IMR-90 (cell line): ENCODE results near the gene SLC9A1. TPM values are rescaled to one million over a fixed set of nuclear protein-coding genes. Genes with fewer than 3 reads are reported as not detected.

Source experiments
- ATAC-seq: fragments of 200-7000 bp; cut with Tn5 transposase; 2 replicates; pipeline ENCODE4 v1.9.1; 2020; ENCODE audit warnings: low read depth, mild to moderate bottlenecking, moderate library complexity
- BruUV-seq: library from RNA; stranded (reverse); fragments of 400-500 nt; replicated peaks from 2 replicates; lab custom pipeline; 2021; lab: Mats Ljungman, UMichigan
- CTCF ChIA-PET: fragments of 300-600 bp; formaldehyde crosslinking; extraction: SDS; loops from one replicate; lab custom pipeline; 2021; ENCODE audit warnings: antibody characterized with exemption; lab: Yijun Ruan, JAX
- POLR2A ChIA-PET: fragments of 300-600 bp; sonication (Branson Sonifier 250); formaldehyde crosslinking; loops from one replicate; lab custom pipeline; 2022; ENCODE audit warnings: antibody characterized with exemption; ENCODE audit not compliant: unreplicated experiment; lab: Charles Lee
- DNase-seq: peaks from one replicate; pipeline ENCODE4 v3.0.0; 2013
- H2AFZ ChIP-seq: replicated peaks from 2 replicates; pipeline ENCODE3; 2013; ENCODE audit warnings: low read length, mild to moderate bottlenecking; ENCODE audit not compliant: poor library complexity
- H2AK5ac ChIP-seq: 2 replicates; pipeline ENCODE4 v1.6.1; 2013; ENCODE audit warnings: low read depth, low read length, inconsistent platforms
- H2AK9ac ChIP-seq: replicated peaks from 2 replicates; pipeline ENCODE3; 2013; ENCODE audit warnings: mild to moderate bottlenecking, low read depth, low read length, moderate library complexity; ENCODE audit not compliant: poor library complexity
- H2BK120ac ChIP-seq: 2 replicates; pipeline ENCODE4 v1.6.1; 2013; ENCODE audit warnings: low read depth, low read length, inconsistent platforms
- H2BK15ac ChIP-seq: 3 replicates; pipeline ENCODE4 v1.6.1; 2013; ENCODE audit warnings: low read depth, low read length, inconsistent platforms
- H2BK20ac ChIP-seq: 2 replicates; pipeline ENCODE4 v1.6.1; 2013; ENCODE audit warnings: low read depth, mild to moderate bottlenecking, inconsistent platforms, low read length, moderate library complexity
- H2BK5ac ChIP-seq: 2 replicates; pipeline ENCODE4 v1.6.1; 2013; ENCODE audit warnings: mild to moderate bottlenecking, low read depth, low read length, inconsistent platforms; ENCODE audit not compliant: poor library complexity, severe bottlenecking
- H3K14ac ChIP-seq: replicated peaks from 2 replicates; pipeline ENCODE4 v1.6.1; 2013; ENCODE audit warnings: low read depth, low read length, inconsistent platforms
- H3K18ac ChIP-seq: 2 replicates; pipeline ENCODE4 v1.6.1; 2013; ENCODE audit warnings: low read depth, low read length, control low read depth
- H3K23ac ChIP-seq: 2 replicates; pipeline ENCODE4 v1.6.1; 2013; ENCODE audit warnings: low read depth, low read length, inconsistent platforms
- H3K27ac ChIP-seq: 2 replicates; pipeline ENCODE4 v1.5.1; 2013; ENCODE audit warnings: mild to moderate bottlenecking, control low read depth, low read length; ENCODE audit not compliant: insufficient read depth
- H3K27me3 ChIP-seq: 2 replicates; pipeline ENCODE4 v1.6.1; 2013; ENCODE audit warnings: low read length; ENCODE audit not compliant: control insufficient read depth, insufficient read depth
- H3K36me3 ChIP-seq: 2 replicates; pipeline ENCODE4 v1.6.1; 2013; ENCODE audit warnings: low read length, mixed read lengths; ENCODE audit not compliant: control insufficient read depth, insufficient read depth
- H3K4ac ChIP-seq: 2 replicates; pipeline ENCODE4 v1.6.1; 2013; ENCODE audit warnings: low read depth, low read length, inconsistent platforms
- H3K4me1 ChIP-seq: 2 replicates; pipeline ENCODE4 v1.6.1; 2013; ENCODE audit warnings: low read length, mixed read lengths; ENCODE audit not compliant: control insufficient read depth, insufficient read depth
- H3K4me2 ChIP-seq: 2 replicates; pipeline ENCODE4 v1.6.1; 2013; ENCODE audit warnings: low read depth, mild to moderate bottlenecking, control low read depth, low read length, moderate library complexity
- H3K4me3 ChIP-seq: 2 replicates; pipeline ENCODE4 v1.5.1; 2013; ENCODE audit warnings: low read depth, mild to moderate bottlenecking, control low read depth, low read length, moderate library complexity; ENCODE audit not compliant: insufficient read depth
- H3K56ac ChIP-seq: 2 replicates; pipeline ENCODE4 v1.6.1; 2013; ENCODE audit warnings: low read length, inconsistent platforms; ENCODE audit not compliant: insufficient read depth; ENCODE audit errors: extremely low read depth
- H3K79me1 ChIP-seq, 2 experiments: 2 replicates each; pipeline ENCODE4 v1.6.1; 2013; ENCODE audit warnings: low read length in 2 of 2, inconsistent platforms in 1 of 2, low read depth in 1 of 2
- H3K9ac ChIP-seq: 2 replicates; pipeline ENCODE4 v1.6.1; 2013; ENCODE audit warnings: low read depth, low read length, control low read depth
- H3K9me1 ChIP-seq: 2 replicates; pipeline ENCODE4 v1.6.1; 2013; ENCODE audit warnings: low read length, inconsistent platforms; ENCODE audit not compliant: insufficient read depth
- H3K9me3 ChIP-seq: 2 replicates; pipeline ENCODE4 v1.6.1; 2013; ENCODE audit warnings: low read length; ENCODE audit not compliant: control insufficient read depth, insufficient read depth
- H4K20me1 ChIP-seq: 2 replicates; pipeline ENCODE4 v1.6.1; 2013; ENCODE audit warnings: low read length, inconsistent platforms; ENCODE audit not compliant: insufficient read depth
- H4K5ac ChIP-seq: 2 replicates; pipeline ENCODE4 v1.6.1; 2013; ENCODE audit warnings: mild to moderate bottlenecking, low read depth, low read length, control low read depth
- H4K8ac ChIP-seq, 2 experiments: 2 replicates each; pipeline ENCODE4 v1.6.1; 2013; ENCODE audit warnings: low read depth in 2 of 2, low read length in 2 of 2, control low read depth in 1 of 2, inconsistent platforms in 1 of 2
- H4K91ac ChIP-seq: 2 replicates; pipeline ENCODE4 v1.6.1; 2013; ENCODE audit warnings: low read depth, low read length, inconsistent platforms; ENCODE audit not compliant: insufficient read depth
- BHLHE40 ChIP-seq: fragments of 150-350 bp; IDR thresholded peaks from 2 replicates; pipeline ENCODE4 v1.6.1; 2016; ENCODE audit warnings: mild to moderate bottlenecking, low read depth, low read length
- CEBPB ChIP-seq: IDR thresholded peaks from 2 replicates; pipeline ENCODE4 v1.6.1; 2012; ENCODE audit warnings: low read depth, low read length, improper control_type of control experiment
- CHD1 ChIP-seq: IDR thresholded peaks from 2 replicates; pipeline ENCODE4 v1.6.1; 2012; ENCODE audit warnings: low read depth, low read length, improper control_type of control experiment
- FOS ChIP-seq: fragments of 150-350 bp; IDR thresholded peaks from 2 replicates; pipeline ENCODE4 v1.6.1; 2016; ENCODE audit warnings: low read depth, low read length
- MAFK ChIP-seq: IDR thresholded peaks from 2 replicates; pipeline ENCODE4 v1.6.1; 2012; ENCODE audit warnings: low read depth, low read length, improper control_type of control experiment
- MAZ ChIP-seq: IDR thresholded peaks from 2 replicates; pipeline ENCODE4 v1.6.1; 2012; ENCODE audit warnings: low read depth, mild to moderate bottlenecking, low read length, improper control_type of control experiment, moderate library complexity, borderline replicate concordance
- MXI1 ChIP-seq: IDR thresholded peaks from 2 replicates; pipeline ENCODE4 v1.6.1; 2012; ENCODE audit warnings: low read depth, mild to moderate bottlenecking, low read length, moderate library complexity, borderline replicate concordance
- NFE2L2 ChIP-seq: fragments of 150-350 bp; IDR thresholded peaks from 2 replicates; pipeline ENCODE4 v1.6.1; 2016; ENCODE audit warnings: low read depth, mild to moderate bottlenecking, low read length
- POLR2A ChIP-seq: IDR thresholded peaks from 2 replicates; pipeline ENCODE4 v1.6.1; 2012; ENCODE audit warnings: mild to moderate bottlenecking, low read depth, low read length
- RAD21 ChIP-seq: IDR thresholded peaks from 2 replicates; pipeline ENCODE4 v1.6.1; 2012; ENCODE audit warnings: low read length, improper control_type of control experiment
- RCOR1 ChIP-seq: IDR thresholded peaks from 2 replicates; pipeline ENCODE4 v1.6.1; 2012; ENCODE audit warnings: mild to moderate bottlenecking, low read length, improper control_type of control experiment; ENCODE audit not compliant: insufficient replicate concordance
- RFX5 ChIP-seq: IDR thresholded peaks from 2 replicates; pipeline ENCODE4 v1.8.0; 2012; ENCODE audit warnings: low read depth, mild to moderate bottlenecking, low read length, moderate library complexity
- SMC3 ChIP-seq: fragments of 150-350 bp; IDR thresholded peaks from 2 replicates; pipeline ENCODE4 v1.6.1; 2016; ENCODE audit warnings: low read depth, mild to moderate bottlenecking, antibody characterized with exemption, low read length, moderate library complexity
- WGBS, 2 experiments: methylation state at CpG; one replicate each; pipeline versions ENCODE4 v1.1.5 to v1.1.7; 2013; ENCODE audit warnings: missing lambda C conversion rate in 2 of 2; ENCODE audit not compliant: insufficient read length in 1 of 2; ENCODE audit errors: extremely low coverage in 2 of 2; 5-methylcytosine and 5-hydroxymethylcytosine counted together
- dilution Hi-C: fragments of 300-500 bp; cut with HindIII; formaldehyde crosslinking; loops from one replicate; pipeline ENCODE4 v1.14.3; 2018; ENCODE audit warnings: low sequenced_read_pairs; ENCODE audit not compliant: unreplicated experiment
- in situ Hi-C: fragments of 300-500 bp; cut with MboI; formaldehyde crosslinking; loops from 3 replicates; pipeline ENCODE4 v1.14.3; 2019; ENCODE audit warnings: low sequenced_read_pairs, inconsistent platforms, mixed read lengths
- intact Hi-C: fragments of 100-400 bp; cut with micrococcal nuclease; formaldehyde crosslinking; loops from 2 replicates; pipeline ENCODE4 v1.10.0; 2022
- polyA plus RNA-seq, 3 experiments: library from polyadenylated mRNA; depleted of rRNA; stranded (reverse); fragments of >200 nt; gene quantifications; 2 replicates each; pipeline ENCODE4 v1.2.3, GENCODE V29; 2012; ENCODE audit warnings: low replicate concordance in 1 of 3
- total RNA-seq: library from RNA; depleted of rRNA; stranded (reverse); fragments of >200 nt; gene quantifications from 2 replicates; pipeline ENCODE4 v1.2.3, GENCODE V29; 2012
- TF ChIP-seq, protein P1 (sequence below): conservative IDR thresholded peaks from 2 replicates; pipeline ENCODE4 v1.5.1; 2012; ENCODE audit warnings: mild to moderate bottlenecking, low read depth, low read length, improper control_type of control experiment
- TF ChIP-seq, protein P2 (sequence below): fragments of 150-350 bp; IDR thresholded peaks from 2 replicates; pipeline ENCODE4 v1.6.1; 2016; ENCODE audit warnings: low read depth, mild to moderate bottlenecking, low read length, moderate library complexity, borderline replicate concordance
- TF ChIP-seq, protein P3 (sequence below): fragments of 150-350 bp; IDR thresholded peaks from 2 replicates; pipeline ENCODE4 v1.6.1; 2017; ENCODE audit warnings: mild to moderate bottlenecking, antibody characterized with exemption, low read length, low read depth

SLC9A1 gene
- total and polyA plus RNA-seq, 2 of the 4 experiments (the other 2 are of a cell fraction): 2.0 to 21.2 TPM

DNA sequence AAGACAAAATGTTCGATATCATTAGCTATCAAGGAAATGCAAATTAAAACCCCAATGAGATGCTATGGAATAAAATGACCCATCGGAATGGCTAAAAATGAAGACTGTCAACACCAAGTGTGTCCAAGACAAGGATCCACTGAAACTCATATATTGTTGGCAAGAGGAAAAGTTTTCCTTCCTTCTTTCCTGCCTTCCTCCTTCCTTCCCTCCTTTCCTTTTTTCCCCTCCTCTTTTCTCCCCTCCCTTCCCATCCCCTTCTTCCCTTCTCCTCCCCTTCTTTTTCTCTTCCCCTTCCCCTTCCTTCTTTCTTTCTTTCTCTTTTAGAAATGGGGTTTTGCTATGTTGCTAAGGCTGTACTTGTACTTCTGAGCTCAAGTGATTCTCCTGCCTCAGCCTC, 78.1 kb downstream of the SLC9A1 start:
- Histone ChIP-seq H2BK120ac (no peak overlapping the region), H3K56ac (no peak overlapping the region), H3K18ac (no peak overlapping the region), H3K9me1 (no peaks in the 10 kb centered on the region; the same call in 1 of the 2 replicates), H3K79me1 (no peaks in the 10 kb centered on the region), H2BK15ac (no peak overlapping the region), H2BK20ac (no peak overlapping the region), H3K4ac (no peak overlapping the region), H3K36me3 (no peaks in the 10 kb centered on the region), H3K23ac (no peak overlapping the region), H3K4me1 (no peaks in the 10 kb centered on the region), H3K9ac (no peak overlapping the region), H2AK9ac (no peak overlapping the region), H4K5ac (no peak overlapping the region), H2BK5ac (no peak overlapping the region), H4K91ac (no peak overlapping the region), H3K27me3 (peaks cover 5% of the 10 kb centered on the region), H4K8ac (no peak overlapping the region), H3K4me2 (no peak overlapping the region), H3K27ac (no peak overlapping the region), H3K4me3 (no peak overlapping the region), H2AK5ac (no peak overlapping the region), H2AFZ (no peak overlapping the region), H4K20me1 (no peaks in the 10 kb centered on the region), H3K9me3 (peaks cover 3% of the 10 kb centered on the region; the same call in 1 of the 2 replicates), H3K14ac (no peak overlapping the region)
- intact Hi-C loops: no loop called here
- TF ChIP-seq MAZ (no peak), MXI1 (no peak), RCOR1 (no peak), CEBPB (no peak), BHLHE40 (no peak), CHD1 (no peak), RAD21 (no peak), RFX5 (no peak), SMC3 (no peak), POLR2A (no peak), FOS (no peak), NFE2L2 (no peak), MAFK (no peak)
- TF ChIP-seq, protein P1, sequence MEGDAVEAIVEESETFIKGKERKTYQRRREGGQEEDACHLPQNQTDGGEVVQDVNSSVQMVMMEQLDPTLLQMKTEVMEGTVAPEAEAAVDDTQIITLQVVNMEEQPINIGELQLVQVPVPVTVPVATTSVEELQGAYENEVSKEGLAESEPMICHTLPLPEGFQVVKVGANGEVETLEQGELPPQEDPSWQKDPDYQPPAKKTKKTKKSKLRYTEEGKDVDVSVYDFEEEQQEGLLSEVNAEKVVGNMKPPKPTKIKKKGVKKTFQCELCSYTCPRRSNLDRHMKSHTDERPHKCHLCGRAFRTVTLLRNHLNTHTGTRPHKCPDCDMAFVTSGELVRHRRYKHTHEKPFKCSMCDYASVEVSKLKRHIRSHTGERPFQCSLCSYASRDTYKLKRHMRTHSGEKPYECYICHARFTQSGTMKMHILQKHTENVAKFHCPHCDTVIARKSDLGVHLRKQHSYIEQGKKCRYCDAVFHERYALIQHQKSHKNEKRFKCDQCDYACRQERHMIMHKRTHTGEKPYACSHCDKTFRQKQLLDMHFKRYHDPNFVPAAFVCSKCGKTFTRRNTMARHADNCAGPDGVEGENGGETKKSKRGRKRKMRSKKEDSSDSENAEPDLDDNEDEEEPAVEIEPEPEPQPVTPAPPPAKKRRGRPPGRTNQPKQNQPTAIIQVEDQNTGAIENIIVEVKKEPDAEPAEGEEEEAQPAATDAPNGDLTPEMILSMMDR: no peak
- TF ChIP-seq, protein P2, sequence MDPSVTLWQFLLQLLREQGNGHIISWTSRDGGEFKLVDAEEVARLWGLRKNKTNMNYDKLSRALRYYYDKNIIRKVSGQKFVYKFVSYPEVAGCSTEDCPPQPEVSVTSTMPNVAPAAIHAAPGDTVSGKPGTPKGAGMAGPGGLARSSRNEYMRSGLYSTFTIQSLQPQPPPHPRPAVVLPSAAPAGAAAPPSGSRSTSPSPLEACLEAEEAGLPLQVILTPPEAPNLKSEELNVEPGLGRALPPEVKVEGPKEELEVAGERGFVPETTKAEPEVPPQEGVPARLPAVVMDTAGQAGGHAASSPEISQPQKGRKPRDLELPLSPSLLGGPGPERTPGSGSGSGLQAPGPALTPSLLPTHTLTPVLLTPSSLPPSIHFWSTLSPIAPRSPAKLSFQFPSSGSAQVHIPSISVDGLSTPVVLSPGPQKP: no peak
- TF ChIP-seq, protein P3, sequence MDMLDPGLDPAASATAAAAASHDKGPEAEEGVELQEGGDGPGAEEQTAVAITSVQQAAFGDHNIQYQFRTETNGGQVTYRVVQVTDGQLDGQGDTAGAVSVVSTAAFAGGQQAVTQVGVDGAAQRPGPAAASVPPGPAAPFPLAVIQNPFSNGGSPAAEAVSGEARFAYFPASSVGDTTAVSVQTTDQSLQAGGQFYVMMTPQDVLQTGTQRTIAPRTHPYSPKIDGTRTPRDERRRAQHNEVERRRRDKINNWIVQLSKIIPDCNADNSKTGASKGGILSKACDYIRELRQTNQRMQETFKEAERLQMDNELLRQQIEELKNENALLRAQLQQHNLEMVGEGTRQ: no peak
- CTCF ChIA-PET: no interaction called here
- BruUV-seq: no TSS peak
- WGBS, 2 experiments: no CpG with 5 or more reads among the region's 2 CpGs
- in situ Hi-C loops: no loop called here
- DNase-seq (no peak), ATAC-seq (no peak)
- dilution Hi-C loops: no loop called here
- POLR2A ChIA-PET: no interaction called here
